Kidney tubule cell (primary cell): Measurements from ENCODE around the gene TMEM59L.
"Not testable (repeated sequence)": the region's sequence is repeated elsewhere in the genome, so short reads cannot be mapped to it uniquely, and the experiment has no call there.

Experiments
- DNase-seq: peaks from one replicate; pipeline ENCODE4 v3.0.0-alpha.2; 2018; ENCODE audit warnings: low spot score

The TMEM59L gene

DNA sequence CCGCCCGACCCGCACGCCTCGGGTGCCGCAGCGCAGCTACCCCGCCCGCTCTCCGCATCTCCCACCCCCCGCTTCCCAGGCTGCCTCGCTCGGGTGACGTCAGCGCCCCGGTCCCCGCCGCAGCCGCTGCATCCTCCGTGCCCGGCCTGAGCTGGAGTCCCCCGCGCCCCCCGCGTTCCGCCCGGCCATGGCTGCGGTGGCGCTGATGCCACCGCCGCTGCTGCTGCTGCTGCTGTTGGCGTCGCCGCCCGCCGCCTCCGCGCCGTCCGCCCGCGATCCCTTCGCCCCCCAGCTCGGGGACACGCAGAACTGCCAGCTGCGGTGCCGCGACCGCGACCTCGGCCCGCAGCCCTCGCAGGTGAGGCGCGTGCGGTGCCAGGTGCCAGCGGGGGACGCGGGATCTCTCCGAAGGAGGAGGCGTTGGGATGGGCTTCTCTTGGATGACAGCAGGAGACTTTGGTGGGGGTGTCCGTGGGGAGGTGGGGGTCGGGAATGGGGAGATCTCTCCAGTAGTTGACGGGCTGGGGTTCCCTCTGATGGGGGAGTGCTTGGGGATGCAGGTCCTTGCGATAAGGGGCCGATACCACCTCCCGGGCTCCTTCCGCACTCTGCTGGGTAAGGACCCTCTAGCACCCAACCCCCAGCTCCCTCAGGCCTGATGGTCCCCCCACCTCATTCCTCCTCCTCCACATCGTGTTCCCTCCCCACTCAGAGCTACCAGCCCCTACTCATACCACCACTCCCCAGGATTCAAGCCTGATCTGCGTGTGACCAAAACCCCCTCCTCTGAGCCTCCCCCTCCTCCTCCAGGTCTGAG lies at the start of gene TMEM59L:
TSS of gene TMEM59L (plus strand) at position 99 of the 817 bp plus-strand sequence. CDS start at position 188, 89 bp downstream.
- DNase-seq: no peak

DNA sequence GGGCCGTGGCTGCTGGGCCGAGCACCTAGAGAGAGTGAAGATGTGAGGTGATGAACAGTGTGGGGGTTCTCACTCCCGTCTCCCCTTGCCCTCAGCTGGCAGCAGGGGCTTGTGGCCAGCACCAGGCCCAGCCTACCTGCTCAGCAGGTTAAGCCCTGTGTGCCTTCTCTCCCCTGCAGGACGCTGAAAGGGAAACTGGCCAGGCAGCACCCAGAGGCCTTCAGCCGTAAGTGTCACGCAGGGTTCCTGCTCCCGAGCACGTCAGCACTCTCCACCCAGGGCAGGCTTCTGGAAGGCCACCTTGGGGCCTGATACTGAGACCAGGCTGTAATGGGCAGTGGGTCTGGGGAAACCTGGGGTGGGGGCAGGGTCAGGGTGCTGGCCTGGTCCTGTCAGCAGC lies 45.7 kb upstream of the TMEM59L start:
- DNase-seq: no peak

DNA sequence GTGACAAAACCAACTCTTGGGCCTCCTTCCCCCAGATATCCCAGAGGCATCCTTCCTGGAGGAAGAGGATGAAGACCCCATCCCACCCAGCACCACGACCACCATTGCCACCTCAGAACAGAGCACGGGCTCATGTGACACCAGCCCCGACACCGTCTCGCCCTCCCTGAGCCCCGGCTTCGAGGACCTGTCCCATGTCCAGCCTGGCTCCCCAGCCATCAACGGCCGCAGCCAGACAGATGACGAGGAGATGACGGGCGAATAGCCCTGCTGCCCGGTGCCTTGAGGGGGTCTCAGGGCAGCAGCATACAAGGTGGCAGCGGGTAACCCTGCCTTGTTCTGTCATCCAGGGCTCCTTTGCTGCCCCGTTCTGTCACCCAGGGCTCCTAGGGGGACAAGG lies 44.3 kb upstream of the TMEM59L start:
- no peak for DNase-seq

DNA sequence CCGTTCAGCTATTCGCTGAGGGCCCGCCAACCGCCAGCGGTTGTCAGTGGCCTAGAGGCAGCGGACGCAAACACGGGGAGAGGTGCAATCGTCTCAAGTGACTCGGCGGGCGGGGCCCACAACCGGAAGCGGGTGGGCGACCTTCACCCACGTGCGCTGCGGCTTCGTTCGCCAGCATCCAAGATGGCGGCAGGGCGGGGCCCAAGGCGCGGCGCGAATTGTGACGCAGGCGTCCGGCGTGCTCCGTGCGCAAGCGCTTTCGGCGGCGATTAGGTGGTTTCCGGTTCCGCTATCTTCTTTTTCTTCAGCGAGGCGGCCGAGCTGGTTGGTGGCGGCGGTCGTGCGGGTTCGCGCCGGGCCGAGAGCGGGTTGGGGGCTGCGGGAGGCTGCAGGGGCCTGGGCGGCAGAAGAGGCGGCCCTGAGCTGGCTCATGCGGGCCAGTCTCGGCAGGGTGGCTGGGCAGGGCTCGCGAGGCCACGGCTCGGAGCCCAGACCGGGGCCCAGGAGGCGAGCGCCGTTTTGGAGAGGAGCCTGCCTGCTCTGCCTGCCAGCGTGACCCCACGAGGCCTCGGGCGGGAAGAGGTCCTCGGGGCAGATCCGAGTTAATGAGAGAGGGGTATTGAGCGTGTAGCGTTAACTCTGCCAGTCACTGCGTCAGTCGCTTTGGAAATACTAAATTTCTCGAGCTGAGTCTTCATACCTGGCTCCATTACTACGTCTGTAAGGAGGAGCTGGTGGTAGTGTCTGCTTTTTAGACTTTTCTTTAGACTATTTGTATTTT lies 40.9 kb upstream of the TMEM59L start, which contains the start of gene UBA52:
TSS of gene UBA52 (plus strand) at position 294 of the 781 bp plus-strand sequence. CDS start 1,444 bp downstream, outside the sequence.
- peak; percentile 97 for DNase-seq

DNA sequence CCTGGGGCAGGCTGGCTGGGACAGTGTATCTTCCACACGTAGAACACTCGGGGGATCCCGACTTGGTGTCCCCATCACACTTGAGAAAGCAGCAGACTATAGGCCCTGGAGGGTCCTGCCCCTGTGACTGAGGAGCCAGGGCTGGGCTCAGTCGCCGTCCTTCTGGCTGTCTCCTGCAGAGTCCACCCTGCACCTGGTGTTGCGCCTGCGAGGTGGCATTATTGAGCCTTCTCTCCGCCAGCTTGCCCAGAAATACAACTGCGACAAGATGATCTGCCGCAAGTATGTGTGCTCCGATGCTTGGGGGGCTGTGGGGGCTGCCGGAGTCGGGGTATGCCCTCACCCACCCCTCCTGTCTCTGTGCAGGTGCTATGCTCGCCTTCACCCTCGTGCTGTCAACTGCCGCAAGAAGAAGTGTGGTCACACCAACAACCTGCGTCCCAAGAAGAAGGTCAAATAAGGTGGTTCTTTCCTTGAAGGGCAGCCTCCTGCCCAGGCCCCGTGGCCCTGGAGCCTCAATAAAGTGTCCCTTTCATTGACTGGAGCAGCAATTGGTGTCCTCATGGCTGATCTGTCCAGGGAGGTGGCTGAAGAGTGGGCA lies 37.9 kb upstream of the TMEM59L start:
- DNase-seq: no peak

DNA sequence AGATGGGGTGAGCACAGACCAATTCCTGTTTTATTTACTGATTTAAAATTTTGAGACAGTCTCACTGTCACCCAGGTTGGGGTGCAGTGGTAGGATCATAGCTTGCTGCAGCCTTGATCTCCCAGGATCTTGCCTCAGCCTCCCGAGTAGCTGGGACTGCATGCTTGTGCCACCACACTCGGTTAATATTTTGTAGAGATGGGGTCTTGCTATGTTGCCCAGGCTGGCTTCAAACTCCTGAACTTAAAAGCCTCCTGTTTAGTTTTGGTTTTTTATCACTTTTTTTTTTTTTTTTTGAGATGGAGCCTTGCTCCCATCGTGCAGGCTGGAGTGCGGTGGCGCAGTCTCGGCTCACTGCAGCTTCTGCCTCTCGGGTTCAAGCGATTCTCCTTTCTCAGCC lies 36.3 kb upstream of the TMEM59L start:
- no peak for DNase-seq

DNA sequence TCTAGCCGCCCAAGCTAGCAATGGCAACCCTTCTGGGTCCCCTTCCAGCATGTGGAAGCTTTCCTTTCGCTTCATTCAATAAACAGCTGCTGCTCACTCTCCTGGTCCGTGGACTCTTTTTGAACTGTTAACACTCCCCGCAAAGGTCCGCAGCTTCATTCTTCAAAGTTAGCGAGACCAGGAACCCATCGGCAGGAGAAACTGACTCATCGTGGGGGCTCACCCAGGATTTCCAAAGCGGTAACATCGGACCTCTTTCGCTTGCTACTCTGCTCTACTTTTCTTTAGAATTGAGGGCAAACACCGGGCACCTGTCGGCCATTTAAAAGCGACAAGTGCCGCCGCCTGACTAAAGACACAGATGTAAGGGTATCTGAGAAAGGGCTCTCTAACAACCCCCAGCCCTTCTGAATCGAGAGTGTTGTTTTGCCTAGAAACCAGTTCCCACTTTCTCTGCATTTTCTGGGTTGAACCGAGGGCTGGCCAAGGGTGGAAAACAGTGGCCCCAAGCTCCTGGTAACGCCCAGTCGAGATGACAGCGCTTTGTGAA lies 35.2 kb upstream of the TMEM59L start:
- DNase-seq: no peak

DNA sequence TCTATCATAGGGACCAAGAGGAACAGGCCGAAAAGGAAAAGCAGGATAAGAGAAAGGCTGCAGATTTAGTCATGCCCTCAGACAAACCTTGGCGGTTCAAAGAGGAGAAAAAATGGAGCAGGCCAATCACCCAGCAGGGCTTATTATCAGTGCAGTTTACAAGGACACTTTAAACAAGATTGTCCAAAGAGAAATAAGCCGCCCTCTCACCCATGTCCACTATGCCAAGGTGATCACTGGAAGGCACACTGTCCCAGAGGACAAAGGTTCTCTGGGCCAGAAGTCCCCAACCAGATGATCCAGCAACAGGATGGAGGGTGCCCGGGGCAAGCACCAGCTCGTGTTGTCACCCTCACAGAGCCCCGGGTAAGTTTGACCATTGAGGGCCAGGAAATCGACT lies 32.4 kb upstream of the TMEM59L start:
- DNase-seq: no peak

DNA sequence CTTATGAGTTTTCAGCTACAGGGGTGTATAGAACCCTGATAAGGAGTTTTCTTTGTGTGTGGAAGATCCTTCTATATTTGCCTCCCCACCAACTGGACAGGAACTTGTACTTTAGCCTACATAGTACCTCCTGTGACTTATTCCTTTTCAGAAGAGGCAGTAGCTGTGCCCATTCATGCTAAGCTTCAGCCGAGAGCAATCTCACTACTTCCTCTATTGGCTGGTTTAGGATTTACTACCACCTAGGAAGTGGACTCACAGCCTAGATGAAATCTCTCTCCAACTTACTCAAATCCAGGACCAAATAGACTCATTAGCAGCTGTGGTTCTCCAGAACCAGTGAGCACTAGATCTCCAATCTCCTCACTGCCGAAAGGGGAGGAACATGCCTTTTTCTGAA lies 26.4 kb upstream of the TMEM59L start:
- peak; percentile 32 for DNase-seq

DNA sequence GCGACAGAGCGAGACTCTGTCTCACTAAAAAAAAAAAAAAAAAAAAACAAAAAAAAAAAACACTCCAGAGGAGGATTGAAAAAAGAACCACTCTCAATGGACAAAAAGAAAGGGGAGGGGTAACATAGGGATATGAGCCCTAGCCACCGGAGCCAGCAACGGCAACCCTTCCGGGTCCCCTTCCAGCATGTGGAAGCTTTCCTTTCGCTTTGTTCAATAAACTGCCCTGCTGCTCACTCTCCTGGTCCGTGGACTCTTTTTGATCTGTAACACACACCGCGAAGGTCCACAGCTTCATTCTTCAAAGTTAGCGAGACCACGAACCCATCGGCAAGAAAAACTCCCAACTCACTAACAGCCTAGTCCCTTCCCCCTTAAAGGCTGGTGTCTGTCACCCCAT lies 25.1 kb upstream of the TMEM59L start:
- no peak for DNase-seq

DNA sequence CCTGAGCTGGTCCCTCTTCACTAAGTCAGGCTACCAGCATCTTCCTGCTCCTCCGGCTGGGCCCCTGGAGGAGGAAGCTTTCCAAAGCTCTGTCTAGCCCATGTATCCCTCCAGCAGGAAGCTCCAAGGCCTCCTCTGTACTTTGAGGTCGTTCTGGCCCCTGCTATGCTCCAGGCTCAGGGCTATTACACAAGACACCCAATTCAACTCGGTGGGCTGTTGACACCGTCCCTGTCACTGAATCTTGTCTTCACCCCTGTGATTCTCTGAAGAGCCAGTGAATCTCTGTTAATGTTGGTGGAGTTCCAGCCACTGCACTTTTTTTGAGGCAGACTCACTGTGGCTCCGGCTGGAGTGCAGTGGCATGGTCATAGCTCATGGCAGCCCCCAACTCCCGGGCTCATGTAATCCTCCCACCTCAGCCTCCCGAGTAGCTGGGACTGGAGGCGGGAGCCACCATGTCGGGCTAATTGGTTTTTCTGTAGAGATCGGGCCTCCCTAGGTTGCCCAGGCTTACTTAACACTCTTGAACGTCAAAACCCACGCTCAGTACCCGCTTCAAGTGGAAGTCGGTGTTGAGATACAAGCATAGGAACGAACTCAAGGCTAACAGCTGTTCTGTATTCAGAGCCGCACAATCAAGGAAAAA lies 24.6 kb upstream of the TMEM59L start:
- DNase-seq: no peak

DNA sequence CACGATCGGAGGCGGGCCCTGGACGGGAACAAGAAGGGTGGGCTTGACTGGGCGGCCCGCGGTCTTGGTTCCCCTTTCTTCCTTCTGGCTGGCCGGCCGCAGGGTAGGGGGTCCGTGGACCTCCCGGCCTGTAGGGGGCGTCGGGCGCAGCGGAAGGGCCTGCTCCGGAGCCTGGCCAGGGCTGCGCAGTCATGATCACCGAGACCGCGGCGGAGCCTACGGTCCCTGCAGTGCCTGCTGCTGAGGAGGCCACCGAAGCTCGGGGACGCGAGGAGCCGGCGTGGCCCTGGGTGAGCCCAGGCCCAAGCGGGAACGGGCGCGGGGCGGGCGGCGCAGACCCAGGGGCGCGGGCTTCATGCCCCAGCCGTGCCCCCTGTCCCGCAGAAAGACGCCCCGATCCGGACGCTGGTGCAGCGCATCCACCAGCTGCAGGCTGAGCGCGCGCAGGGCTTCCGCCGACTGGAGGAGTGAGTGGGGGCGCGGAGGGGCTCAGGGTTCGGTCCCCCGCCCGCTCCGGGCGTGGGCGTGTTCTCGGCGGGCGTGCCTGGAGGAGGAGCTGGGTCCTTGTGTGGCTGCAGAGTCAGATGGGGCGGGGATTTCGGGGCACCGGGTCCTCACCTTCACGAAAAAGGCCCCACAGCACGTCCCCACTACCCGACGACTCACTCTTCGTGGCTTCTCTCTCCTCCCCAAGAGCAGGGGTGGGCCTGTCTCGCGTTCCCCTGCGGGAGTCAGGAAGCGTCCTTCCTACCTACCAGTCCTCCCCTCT lies 23.9 kb upstream of the TMEM59L start, which contains the start of gene REX1BD:
TSS of gene REX1BD (plus strand) at position 188 of the 769 bp plus-strand sequence. CDS start at position 192, 4 bp downstream.
- DNase-seq: peak; percentile 83

DNA sequence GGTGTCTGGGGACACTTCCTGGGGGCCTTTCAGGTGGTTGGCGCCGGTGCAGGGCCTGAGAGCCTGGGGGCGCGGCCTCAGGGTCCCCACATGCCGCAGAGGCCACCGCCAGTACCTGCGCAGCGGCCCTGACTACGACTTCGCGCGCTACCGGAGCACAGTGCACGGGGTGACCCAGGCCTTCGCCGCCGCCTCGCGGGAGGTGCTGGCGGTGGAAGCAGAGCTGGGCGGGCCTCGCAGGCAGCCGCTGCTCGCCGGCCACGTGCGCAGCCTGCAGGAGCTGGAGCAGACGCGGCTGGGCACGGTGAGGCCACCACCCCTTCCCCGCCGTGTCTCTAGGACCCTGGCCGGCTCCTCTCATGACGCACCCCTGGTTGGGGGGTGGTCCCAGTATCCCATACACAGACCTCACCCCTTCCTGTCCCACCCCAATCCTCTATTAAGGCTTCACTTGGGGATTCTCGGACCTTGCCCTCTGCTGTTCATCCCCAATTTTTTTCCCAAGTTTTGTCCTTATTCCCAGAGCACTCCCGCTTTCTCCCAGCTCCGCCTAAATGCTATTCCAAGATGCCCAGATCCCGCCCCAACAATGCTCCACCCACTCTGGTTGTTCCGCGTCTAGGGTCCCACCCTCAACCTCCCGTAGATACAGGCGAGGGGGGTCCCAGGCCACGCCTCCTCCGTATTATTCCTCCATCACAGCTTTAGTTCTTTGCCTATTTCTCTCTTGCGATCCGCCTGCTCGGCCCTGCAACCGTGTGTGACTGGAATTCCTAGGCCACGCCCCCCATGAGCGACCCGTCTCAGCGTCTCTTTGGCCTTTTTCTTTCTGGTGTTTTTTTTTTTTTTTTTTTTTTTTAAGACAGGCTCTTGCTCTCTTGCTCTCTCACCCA lies 23.0 kb upstream of the TMEM59L start:
- DNase-seq: peak; percentile 71

DNA sequence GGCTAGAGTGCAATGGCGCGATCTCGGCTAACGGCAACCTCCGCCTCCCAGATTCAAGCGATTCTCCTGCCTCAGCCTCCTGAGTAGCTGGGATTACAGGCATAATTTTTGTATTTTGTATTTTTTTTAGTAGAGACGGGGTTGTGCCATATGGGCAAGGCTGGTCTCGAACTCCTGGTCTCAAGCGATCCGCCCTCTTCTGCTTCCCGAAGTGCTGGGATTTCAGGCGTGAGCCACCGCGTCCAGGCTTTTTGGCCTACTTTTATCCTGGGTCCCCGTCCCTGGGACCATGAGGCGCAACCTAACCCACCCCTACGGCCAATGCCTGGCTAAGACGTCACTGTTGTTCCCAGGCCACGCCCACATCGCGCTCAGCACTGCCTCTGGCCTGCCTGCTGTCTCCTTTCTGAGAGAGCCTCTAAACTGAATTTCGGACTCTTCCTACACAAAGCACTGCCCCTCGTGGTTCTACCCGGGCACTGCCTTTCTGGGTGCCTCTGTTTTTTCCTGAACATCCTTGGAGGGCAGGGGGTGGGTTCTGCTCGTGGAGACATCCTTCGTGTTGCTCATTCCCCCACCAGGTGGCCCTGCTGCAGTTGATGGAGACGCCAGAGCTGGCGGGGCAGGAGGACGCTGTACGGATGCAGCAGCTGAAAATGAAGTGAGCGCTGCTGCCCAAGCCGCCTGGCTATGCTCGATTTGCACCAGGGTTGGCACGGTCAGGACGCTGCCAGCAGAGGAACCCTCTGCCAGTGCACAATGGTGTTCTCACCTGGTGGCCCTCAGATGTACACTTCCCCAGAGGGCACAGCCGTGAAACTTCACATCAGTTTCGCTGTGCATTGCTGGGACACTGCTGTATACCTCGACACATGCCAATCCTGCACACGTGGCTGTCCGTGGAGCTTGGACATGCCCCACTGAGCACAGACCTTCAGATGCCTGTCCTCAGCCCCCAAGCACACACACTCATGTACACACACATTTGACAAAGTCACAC lies 22.1 kb upstream of the TMEM59L start:
- no peak for DNase-seq

DNA sequence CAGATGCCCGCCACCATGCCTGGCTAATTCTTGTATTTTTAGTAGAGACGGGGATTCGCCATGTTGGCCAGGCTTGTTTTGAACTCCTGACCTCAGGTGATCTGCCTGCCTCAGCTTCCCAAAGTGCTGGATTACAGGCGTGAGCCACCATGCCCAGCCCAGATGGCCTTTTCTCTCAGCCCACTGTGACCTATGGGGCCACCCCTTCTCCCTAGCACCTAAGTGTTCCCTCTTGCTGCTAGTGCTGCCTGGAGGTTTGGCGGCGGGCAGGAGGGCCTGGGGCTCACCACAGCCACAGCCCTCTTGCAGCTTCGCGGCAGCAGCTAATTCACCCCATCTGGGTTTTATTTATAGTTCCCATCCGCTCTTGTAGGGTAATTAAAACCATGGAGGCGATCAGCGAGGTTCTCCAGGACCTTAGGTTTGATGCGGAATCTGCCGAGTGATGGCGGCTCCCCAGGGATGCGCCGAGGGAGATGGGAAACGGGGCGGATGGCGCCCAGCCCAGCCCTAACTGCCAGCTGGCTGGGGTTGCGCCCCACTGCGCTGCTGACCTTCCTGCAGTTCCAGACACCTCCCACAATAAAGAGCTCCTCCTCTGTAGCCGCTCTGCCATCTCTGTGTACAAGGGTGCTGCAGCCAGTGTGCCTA lies 20.8 kb upstream of the TMEM59L start:
- DNase-seq: no peak

DNA sequence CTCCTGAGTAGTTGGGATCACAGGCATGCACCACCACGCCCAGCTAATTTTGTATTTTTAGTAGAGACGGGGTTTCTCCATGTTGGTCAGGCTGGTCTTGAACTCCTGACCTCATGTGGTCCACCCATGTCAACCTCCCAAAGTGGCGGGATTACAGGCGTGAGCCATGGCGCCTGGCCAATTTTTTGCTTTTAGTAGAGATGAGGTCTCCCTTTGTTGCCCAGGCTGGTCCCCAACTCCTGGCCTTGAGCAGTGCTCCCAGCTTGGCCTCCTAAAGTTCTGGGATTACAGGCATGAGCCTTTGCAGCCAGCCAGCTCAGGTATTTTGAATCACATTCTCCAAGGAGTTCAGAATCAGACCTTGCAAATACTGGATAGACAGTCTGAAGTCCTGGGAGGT lies 19.9 kb upstream of the TMEM59L start:
- DNase-seq: not testable (repeated sequence)

DNA sequence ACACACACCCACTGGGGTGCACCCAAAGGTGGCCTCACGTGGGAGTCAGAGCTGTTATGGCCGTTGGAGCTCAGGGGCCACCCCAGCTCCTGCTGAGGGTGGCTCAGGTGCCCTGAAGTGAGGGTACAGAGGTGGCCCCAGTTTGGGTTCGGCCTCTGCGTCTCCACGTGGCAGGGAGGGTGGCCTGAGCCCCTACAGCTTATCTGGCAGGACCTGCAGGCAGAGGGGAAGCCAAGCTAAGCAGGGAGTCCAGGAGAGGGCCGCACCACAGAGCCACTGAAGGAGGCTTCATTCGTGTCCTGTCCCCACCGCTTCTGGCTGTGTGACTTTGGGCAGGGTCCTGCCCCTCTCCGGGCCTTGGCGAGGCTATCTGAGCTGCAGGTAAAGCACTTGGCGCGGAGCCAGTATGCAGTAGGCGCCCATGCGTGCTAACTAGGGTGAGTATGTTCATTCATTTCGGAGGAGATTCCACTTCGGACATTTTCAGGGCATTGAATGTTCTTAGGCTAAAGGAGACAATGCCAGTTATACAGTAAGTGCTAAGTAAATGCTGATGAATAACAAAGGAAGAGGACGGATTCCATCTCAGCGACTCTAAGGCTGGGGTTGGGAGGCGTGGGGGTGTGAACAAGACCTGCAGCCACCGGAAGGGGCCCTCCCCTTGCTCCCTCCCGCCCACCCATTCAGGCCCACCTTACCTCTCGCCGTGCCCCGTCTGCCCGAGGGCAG lies 19.1 kb upstream of the TMEM59L start:
- peak; percentile 39 for DNase-seq
